Activated CD4-positive, alpha-beta T cell treated with anti-CD3 and anti-CD28 coated beads for 1 hour (primary cell): ENCODE results near the gene CEP120.

Experiments used
- DNase-seq: peaks from one replicate; pipeline ENCODE4 v3.0.0-alpha.2; 2020

CEP120 gene

DNA sequence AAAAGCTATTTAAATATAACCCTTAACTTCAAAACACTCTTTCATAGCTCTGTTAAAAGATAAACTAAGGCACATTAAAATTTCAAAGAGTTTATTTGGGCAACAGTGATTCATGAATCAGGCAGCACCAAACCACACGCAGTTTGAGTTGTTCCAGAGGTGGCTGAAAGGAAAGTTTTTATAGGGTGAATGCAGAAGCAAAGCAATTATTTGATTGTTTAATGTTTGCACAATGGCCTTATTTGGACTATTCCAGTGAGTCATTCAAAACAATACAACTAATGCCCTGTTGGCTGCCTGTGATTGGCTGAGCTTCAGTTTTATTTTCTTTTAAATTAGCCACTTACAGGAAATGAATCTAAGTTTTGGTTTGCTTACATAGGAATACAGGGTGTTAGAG lies 125.3 kb downstream of the CEP120 start:
- DNase-seq, result no peak

DNA sequence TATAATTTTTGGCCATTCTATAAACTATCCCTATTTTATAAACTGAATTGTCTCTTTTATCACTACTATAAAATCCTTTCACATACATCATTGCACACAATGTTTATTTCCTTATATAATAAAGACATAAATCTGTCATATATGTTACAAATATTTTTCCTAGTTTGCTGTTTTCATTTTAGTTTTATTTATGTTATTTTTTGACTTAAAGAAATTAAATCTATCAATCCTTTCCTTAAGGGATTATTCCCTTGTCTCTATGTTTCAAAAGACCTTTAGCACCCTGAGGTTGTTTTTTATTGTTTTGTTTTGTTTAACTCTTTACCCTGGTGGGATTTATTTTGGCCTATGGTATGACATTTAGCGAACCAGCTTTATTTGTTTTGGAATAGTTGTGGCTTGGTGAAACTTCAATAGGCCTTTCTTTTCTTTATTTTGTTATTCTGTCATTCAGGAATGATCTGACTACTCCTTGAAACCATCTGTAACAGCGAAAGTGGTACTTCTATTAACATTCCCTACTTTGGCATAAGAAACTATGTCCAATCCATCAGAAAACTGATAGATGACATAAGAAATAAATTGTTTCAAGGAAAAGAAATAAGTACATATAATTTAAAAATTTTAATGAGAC lies 125.9 kb downstream of the CEP120 start:
- DNase-seq, result no peak
